Measurements from ENCODE around the gene CHGA. TPM values are rescaled to one million over a fixed set of nuclear protein-coding genes. Genes with fewer than 3 reads are reported as not detected.

Gene CHGA
- total RNA-seq, 6 experiments from 2014 or later: 0.18 to 0.25 TPM; not detected in 4

DNA sequence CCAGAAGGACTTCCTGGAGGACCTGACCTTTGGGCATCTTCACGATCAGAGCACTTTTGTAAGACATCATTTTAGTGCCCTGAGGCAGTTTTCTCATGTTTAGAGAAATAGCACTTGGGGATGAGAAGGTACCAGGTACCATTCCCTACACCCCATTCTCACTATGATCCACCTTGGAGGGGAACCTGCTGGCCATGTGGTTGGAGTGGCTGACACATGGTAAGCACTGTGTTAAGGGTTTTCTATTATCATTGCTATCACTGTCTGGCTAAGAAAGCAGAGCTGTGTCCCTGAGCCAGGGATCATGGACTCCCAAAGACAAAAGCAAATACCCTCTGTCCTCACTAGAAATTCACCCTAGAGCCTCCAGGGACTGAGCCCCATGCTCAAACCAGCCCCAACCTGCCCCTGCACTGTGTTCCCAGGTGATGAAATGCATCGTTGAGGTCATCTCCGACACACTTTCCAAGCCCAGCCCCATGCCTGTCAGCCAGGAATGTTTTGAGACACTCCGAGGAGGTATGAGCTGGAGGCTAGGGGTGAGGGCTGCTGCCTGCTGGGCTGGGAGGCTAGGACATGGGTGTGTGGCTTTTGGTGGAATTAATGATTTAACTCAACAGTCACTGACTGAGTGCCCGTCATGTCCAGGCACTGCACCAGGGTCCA is 3.4 kb downstream of the CHGA start:
- H3K4me1 ChIP-seq: peaks cover 0 to 4% (median 0%) of the 10 kb centered on the region in 4 donors
- intact Hi-C loops (cut with DNase I): no loop called here
- DNase-seq (no peak), ATAC-seq (no peak)
- H3K36me3 ChIP-seq: no peaks in the 10 kb centered on the region
- TF ChIP-seq POLR2A (IDR thresholded peaks at IDR 0.05): no peak
- TF ChIP-seq, protein P1, sequence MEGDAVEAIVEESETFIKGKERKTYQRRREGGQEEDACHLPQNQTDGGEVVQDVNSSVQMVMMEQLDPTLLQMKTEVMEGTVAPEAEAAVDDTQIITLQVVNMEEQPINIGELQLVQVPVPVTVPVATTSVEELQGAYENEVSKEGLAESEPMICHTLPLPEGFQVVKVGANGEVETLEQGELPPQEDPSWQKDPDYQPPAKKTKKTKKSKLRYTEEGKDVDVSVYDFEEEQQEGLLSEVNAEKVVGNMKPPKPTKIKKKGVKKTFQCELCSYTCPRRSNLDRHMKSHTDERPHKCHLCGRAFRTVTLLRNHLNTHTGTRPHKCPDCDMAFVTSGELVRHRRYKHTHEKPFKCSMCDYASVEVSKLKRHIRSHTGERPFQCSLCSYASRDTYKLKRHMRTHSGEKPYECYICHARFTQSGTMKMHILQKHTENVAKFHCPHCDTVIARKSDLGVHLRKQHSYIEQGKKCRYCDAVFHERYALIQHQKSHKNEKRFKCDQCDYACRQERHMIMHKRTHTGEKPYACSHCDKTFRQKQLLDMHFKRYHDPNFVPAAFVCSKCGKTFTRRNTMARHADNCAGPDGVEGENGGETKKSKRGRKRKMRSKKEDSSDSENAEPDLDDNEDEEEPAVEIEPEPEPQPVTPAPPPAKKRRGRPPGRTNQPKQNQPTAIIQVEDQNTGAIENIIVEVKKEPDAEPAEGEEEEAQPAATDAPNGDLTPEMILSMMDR (IDR thresholded peaks at IDR 0.05): no peak
- 46% methylated on average over 2 of the region's 5 CpGs for WGBS (ENCODE audit: insufficient coverage, low coverage, low lambda C conversion rate, missing lambda C conversion rate)
- H3K4me3 ChIP-seq: no peak overlapping the region
- no peak overlapping the region for H3K27ac ChIP-seq
- H3K9me3 ChIP-seq: no peaks in the 10 kb centered on the region
- no peaks in the 10 kb centered on the region for H3K27me3 ChIP-seq

DNA sequence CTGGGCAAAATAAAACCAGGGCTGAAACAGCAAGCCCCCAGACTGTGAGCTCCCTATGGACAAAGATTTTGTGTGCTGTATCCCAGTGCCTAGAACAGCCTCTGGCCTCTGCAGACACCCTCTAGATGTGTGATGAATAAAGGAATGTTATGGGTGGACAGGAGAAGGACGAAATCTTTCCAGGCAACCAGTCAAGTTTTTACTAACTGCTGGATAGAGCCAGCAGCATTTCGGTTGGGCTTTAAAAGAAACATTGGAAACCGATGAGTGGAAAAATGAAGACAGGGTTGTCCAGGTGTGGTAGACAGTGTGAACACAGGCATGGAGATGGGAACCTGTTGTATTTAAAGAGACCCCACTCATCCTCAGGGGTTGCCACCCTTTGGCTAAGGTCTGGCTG is 4.0 kb downstream of the CHGA start:
- H3K4me1 ChIP-seq: peaks cover 0 to 4% (median 0%) of the 10 kb centered on the region in 4 donors
- no peaks in the 10 kb centered on the region for H3K9me3 ChIP-seq
- TF ChIP-seq POLR2A (IDR thresholded peaks at IDR 0.05): no peak
- TF ChIP-seq, protein P1 (IDR thresholded peaks at IDR 0.05): no peak
- no peak overlapping the region for H3K27ac ChIP-seq
- no peaks in the 10 kb centered on the region for H3K27me3 ChIP-seq
- 69% methylated on average over 3 of the region's 3 CpGs for WGBS (ENCODE audit: insufficient coverage, low coverage, low lambda C conversion rate, missing lambda C conversion rate)
- H3K36me3 ChIP-seq: no peaks in the 10 kb centered on the region
- ATAC-seq (no peak), DNase-seq (no peak)
- H3K4me3 ChIP-seq: no peak overlapping the region
- intact Hi-C loops (cut with DNase I): no loop called here

DNA sequence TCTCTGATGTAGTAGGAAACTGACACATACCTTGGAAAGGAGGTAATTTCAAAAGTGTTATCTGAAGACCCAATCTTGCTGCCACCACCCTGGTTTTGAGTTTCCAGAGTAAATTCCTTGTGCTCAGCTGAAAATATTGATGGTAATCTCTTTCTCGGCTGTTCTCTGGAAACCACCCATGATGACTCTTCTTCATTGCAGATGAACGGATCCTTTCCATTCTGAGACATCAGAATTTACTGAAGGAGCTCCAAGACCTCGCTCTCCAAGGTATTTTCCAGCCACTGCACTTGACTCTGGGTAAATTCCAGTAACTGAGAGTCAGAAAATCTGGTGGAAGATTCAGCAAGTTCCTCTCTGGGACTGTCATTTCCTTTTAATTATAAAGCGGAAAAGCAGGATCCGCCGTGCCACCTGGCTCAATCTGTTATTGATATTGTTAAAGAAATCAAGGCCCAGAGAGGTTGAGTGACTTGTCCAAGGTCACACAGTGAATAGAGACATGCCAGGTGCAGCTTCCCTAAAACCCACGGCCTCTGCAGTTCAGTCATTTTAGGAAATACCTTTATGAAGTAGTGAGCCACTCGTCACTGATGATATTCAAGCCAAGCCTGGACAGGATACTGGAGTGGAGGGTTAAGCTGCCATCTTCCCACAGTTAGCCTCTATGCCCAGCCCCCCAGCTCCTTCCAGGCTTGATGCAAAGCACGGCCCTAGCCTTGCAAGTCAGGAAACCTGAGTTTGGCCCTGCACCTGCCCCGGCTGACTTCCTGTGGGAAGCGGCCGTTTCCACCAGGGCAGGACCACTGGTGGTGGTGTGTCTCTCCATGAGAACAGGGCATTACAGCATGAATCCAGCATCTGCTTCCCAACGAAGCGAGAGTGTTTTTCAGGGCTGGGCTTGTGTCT is 4.7 kb downstream of the CHGA start:
- intact Hi-C loops (cut with DNase I): no loop called here
- WGBS (ENCODE audit: insufficient coverage, low coverage, low lambda C conversion rate, missing lambda C conversion rate): 62% methylated on average over 10 of the region's 14 CpGs
- H3K36me3 ChIP-seq: no peaks in the 10 kb centered on the region
- H3K27me3 ChIP-seq: no peaks in the 10 kb centered on the region
- DNase-seq (no peak), ATAC-seq (no peak)
- TF ChIP-seq POLR2A (IDR thresholded peaks at IDR 0.05): no peak
- TF ChIP-seq, protein P1 (IDR thresholded peaks at IDR 0.05): no peak
- no peaks in the 10 kb centered on the region for H3K9me3 ChIP-seq
- H3K4me3 ChIP-seq: no peak overlapping the region
- no peak overlapping the region for H3K27ac ChIP-seq
- peaks cover 0 to 4% (median 0%) of the 10 kb centered on the region in 4 donors for H3K4me1 ChIP-seq

DNA sequence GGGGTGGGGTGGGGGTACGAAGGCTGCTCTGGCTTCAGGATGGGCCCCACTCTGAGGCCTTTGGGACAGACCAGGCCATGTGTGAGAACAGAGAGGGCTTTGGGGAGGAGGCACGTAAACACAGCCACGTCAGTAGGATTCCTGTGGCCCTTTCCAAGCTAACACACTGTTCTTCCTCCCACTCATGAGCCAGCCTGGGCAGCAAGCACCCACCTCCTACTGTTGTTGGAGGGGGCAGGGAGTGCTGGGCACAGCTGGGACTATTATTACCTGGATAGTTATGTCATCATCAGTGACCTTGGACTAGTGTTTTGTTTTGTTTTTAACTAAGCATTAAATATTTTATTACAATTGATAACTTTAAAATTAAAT is 5.3 kb downstream of the CHGA start:
- ATAC-seq (no peak), DNase-seq (no peak)
- Histone ChIP-seq H3K27me3 (no peaks in the 10 kb centered on the region), H3K36me3 (no peaks in the 10 kb centered on the region), H3K9me3 (no peaks in the 10 kb centered on the region), H3K27ac (no peak overlapping the region), H3K4me3 (no peak overlapping the region), H3K4me1 (peaks cover 0 to under 1% (median 0%) of the 10 kb centered on the region in 4 donors)
- WGBS (ENCODE audit: insufficient coverage, low coverage, low lambda C conversion rate, missing lambda C conversion rate): 73% methylated on average over 2 of the region's 3 CpGs
- TF ChIP-seq, protein P1 (IDR thresholded peaks at IDR 0.05): no peak
- TF ChIP-seq POLR2A (IDR thresholded peaks at IDR 0.05): no peak
- intact Hi-C loops (cut with DNase I): no loop called here

Data from right lobe of liver (tissue), 6 donors.